ENCODE data around the gene ADAMTS6. TPM values are rescaled to one million over a fixed set of nuclear protein-coding genes. Genes with fewer than 3 reads are reported as not detected.

The ADAMTS6 gene
- total RNA-seq, 4 donors from 2014 or later = 0.34 to 2.8 (median 2.0) TPM

DNA sequence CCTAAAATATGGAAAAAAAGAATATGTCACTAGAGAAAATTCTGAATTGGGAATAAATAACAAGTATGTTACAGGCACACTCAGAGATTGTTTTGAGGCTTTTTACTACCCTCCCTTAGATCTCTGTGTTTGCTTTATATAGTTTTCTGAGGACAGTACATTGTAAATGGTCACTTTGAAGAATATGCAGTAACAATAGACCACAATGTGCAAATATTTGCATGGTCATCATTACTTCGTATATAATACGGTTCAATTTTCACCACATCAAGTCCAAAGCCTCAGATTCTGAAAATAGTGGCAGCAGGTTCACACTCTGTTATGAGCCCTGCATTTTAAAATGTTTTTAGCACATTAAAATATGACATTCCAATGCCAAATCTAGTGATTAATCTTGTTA, 238.6 kb downstream of the ADAMTS6 start:
- no peak for TF ChIP-seq POLR2AphosphoS5 (IDR thresholded peaks at IDR 0.05)
- no peak for TF ChIP-seq EP300 (IDR thresholded peaks at IDR 0.05)
- no peak for TF ChIP-seq POLR2A (IDR thresholded peaks at IDR 0.05)
- TF ChIP-seq, protein P1, sequence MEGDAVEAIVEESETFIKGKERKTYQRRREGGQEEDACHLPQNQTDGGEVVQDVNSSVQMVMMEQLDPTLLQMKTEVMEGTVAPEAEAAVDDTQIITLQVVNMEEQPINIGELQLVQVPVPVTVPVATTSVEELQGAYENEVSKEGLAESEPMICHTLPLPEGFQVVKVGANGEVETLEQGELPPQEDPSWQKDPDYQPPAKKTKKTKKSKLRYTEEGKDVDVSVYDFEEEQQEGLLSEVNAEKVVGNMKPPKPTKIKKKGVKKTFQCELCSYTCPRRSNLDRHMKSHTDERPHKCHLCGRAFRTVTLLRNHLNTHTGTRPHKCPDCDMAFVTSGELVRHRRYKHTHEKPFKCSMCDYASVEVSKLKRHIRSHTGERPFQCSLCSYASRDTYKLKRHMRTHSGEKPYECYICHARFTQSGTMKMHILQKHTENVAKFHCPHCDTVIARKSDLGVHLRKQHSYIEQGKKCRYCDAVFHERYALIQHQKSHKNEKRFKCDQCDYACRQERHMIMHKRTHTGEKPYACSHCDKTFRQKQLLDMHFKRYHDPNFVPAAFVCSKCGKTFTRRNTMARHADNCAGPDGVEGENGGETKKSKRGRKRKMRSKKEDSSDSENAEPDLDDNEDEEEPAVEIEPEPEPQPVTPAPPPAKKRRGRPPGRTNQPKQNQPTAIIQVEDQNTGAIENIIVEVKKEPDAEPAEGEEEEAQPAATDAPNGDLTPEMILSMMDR (IDR thresholded peaks at IDR 0.05) = no peak
- DNase-seq (ENCODE audit: low spot score in 2 of 2) = no peak
- no peaks in the 10 kb centered on the region for H3K27me3 ChIP-seq
- no peak overlapping the region for H3K27ac ChIP-seq
- no peaks in the 10 kb centered on the region for H3K36me3 ChIP-seq
- 68% methylated on average over 2 of the region's 2 CpGs for WGBS
- H3K4me3 ChIP-seq = no peak overlapping the region
- no peaks in the 10 kb centered on the region for H3K9me3 ChIP-seq
- H3K4me1 ChIP-seq = no peaks in the 10 kb centered on the region

DNA sequence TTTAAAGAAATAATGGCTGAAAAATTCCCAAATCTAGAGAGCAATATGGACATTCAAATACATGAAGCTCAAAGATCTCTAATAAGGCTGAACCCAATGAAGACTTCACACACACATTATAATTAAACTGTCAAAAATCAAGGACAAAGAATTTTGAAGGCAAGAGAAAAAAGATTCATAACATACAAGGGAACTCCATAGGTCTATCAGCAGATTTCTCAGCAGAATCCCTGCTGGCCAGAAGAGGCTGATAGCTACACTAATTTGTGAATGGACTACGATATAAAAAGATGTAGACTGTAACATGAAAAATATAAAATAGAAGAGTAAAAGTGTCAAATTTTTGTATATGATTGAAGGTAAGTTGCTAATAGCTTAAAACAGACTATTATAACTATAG, 251.9 kb downstream of the ADAMTS6 start:
- H3K27ac ChIP-seq = no peak overlapping the region
- 95% methylated on average over 1 of the region's 1 CpG for WGBS

DNA sequence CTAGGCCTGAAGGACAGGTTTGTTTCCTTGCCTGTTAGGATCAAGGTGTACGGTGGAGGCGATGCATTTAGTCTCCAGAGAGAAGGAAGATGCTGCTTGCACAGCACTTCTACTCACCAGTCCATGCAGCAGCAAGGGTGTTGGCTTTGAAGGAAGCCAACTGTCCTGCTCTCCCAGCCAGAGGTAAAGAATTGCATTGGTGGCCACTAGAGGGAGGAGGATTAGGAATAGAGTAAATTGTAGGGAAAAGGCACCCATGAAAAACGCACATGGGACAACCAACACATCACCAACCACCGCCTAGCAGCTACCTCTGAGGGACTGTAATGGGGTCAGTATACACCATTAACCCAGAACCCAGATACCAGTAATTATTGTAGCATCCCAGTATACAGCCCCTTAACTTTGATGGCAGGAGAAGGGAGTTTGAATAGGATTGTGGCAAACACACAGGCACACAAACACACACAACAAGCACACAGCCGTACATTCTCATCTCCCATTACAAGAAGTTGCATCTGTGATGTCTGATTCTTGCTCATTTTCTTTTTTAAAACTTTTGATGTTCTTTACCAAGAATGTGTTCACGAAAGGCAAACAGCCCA, 267.7 kb downstream of the ADAMTS6 start:
- no peaks in the 10 kb centered on the region for H3K4me1 ChIP-seq
- TF ChIP-seq POLR2AphosphoS5 (IDR thresholded peaks at IDR 0.05) = no peak
- TF ChIP-seq, protein P1 (IDR thresholded peaks at IDR 0.05) = peak in 1 of 2 donors; percentile 19
- H3K27ac ChIP-seq = no peak overlapping the region
- no peak overlapping the region for H3K4me3 ChIP-seq
- 88% methylated on average over 6 of the region's 6 CpGs for WGBS
- no peaks in the 10 kb centered on the region for H3K27me3 ChIP-seq
- no peaks in the 10 kb centered on the region for H3K9me3 ChIP-seq
- no peak for DNase-seq (ENCODE audit: low spot score in 2 of 2)
- no peaks in the 10 kb centered on the region for H3K36me3 ChIP-seq

More for the DNA sequence above, 251.9 kb downstream of the ADAMTS6 start:
- TF ChIP-seq POLR2AphosphoS5 (IDR thresholded peaks at IDR 0.05) (no peak), EP300 (IDR thresholded peaks at IDR 0.05) (no peak), POLR2A (IDR thresholded peaks at IDR 0.05) (no peak)
- TF ChIP-seq, protein P1 (IDR thresholded peaks at IDR 0.05) = no peak
- DNase-seq (ENCODE audit: low spot score in 2 of 2) = no peak
- no peaks in the 10 kb centered on the region for H3K27me3 ChIP-seq
- no peaks in the 10 kb centered on the region for H3K4me1 ChIP-seq
- no peak overlapping the region for H3K4me3 ChIP-seq
- H3K9me3 ChIP-seq = no peaks in the 10 kb centered on the region
- H3K36me3 ChIP-seq = no peaks in the 10 kb centered on the region

DNA sequence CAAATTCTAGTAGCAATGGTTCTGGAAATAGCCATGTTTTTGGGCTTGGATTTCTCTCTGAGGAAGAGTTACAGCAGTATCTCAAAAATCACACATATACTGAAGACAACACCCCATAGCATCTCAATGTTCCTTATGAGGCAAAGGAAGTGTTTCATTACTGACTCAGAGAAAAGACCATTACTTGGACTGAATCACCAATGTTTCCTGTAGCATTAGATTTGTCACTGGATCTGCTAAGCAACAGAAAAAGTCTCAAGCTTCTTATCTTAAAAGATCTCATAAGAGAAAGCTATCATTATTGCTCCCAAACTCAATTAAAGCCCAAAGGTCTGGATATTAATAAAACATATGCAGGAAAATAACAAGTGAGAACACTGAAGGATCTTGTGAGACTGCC, 272.4 kb downstream of the ADAMTS6 start:
- H3K36me3 ChIP-seq = no peaks in the 10 kb centered on the region
- no peaks in the 10 kb centered on the region for H3K27me3 ChIP-seq
- H3K4me1 ChIP-seq = no peaks in the 10 kb centered on the region
- H3K9me3 ChIP-seq = no peaks in the 10 kb centered on the region
- H3K27ac ChIP-seq = no peak overlapping the region
- no peak for DNase-seq (ENCODE audit: low spot score in 2 of 2)
- TF ChIP-seq POLR2AphosphoS5 (IDR thresholded peaks at IDR 0.05) (no peak), POLR2A (IDR thresholded peaks at IDR 0.05) (no peak), EP300 (IDR thresholded peaks at IDR 0.05) (no peak)
- TF ChIP-seq, protein P1 (IDR thresholded peaks at IDR 0.05) = no peak
- H3K4me3 ChIP-seq = no peak overlapping the region

DNA sequence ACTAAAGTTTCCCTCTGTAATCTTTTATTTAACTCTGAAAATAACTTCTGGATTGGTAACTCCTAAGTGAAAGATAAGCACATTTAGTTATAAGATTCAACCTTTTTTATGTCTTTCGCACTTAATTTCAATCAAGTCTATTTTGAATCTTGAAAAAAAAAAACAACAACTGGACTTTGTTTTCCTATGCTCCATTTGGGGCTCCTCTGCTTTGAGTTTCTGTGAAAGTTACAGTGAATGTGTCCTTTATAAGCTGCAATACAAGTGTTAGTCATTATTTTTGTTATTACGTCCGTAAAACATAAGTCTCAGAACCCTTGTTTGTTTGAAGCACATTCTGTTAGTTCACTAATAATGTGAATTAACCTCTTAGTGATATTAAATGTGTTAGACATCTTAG, 276.8 kb downstream of the ADAMTS6 start:
- TF ChIP-seq, protein P1 (IDR thresholded peaks at IDR 0.05) = no peak
- 87% methylated on average over 3 of the region's 3 CpGs for WGBS

More for the DNA sequence above, 276.8 kb downstream of the ADAMTS6 start:
- no peaks in the 10 kb centered on the region for H3K36me3 ChIP-seq
- no peak for DNase-seq (ENCODE audit: low spot score in 2 of 2)
- no peak overlapping the region for H3K27ac ChIP-seq
- H3K9me3 ChIP-seq = no peaks in the 10 kb centered on the region
- H3K4me1 ChIP-seq = no peaks in the 10 kb centered on the region
- no peak overlapping the region for H3K4me3 ChIP-seq
- H3K27me3 ChIP-seq = no peaks in the 10 kb centered on the region

Data from suprapubic skin (tissue), 4 donors.